Mammary epithelial cell (primary cell): ENCODE data around the gene MRPL20.
"Not testable (repeated sequence)": the region's sequence is repeated elsewhere in the genome, so short reads cannot be mapped to it uniquely, and the experiment has no call there.

Source experiments
- EZH2 ChIP-seq: IDR thresholded peaks from 2 replicates; pipeline ENCODE4 v1.6.1; 2012; ENCODE audit warnings: low read length, inconsistent platforms, borderline replicate concordance
- TF ChIP-seq, protein P1 (sequence below), 2 donors: IDR thresholded peaks in 1 of 2; conservative IDR thresholded peaks in 1 of 2; 2 replicates each; pipeline ENCODE4 v1.5.1; 2011 to 2012; ENCODE audit warnings: inconsistent platforms in 2 of 2, low read length in 2 of 2, mild to moderate bottlenecking in 2 of 2, control low read depth in 1 of 2, low read depth in 1 of 2; ENCODE audit not compliant: insufficient read depth in 1 of 2; ENCODE audit errors: extremely low read depth in 1 of 2

DNA sequence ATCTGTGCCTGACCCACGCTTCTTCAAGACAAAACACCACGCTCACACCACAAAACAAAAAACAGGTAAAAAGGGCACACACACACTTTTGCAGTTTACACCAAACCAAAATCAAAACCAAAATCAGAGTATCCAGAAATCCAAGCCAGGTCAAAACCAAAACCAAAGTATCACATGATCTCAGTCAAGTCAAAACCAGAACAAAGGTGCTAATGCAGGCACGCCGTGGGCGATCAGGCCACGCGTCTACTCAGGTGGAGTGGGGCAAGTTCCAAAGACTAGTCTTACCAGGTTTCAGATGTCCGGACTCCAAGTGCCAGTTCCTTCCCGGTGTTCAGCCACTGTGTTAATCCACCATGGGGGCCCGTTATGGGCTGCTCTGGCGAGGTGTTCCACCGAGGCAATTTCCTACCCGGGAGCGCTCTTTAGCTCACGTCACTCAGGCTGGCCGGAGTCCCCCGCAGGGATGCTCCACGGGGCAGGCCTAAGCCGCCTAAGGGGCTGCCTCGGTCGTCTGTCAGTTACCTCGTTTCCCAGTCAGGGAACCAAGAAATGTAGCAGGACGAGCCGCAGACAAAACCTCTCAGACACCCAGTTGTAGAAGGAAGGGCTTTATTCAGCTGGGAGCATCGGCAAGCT, 10.9 kb upstream of the MRPL20 start:
- TF ChIP-seq, protein P1, sequence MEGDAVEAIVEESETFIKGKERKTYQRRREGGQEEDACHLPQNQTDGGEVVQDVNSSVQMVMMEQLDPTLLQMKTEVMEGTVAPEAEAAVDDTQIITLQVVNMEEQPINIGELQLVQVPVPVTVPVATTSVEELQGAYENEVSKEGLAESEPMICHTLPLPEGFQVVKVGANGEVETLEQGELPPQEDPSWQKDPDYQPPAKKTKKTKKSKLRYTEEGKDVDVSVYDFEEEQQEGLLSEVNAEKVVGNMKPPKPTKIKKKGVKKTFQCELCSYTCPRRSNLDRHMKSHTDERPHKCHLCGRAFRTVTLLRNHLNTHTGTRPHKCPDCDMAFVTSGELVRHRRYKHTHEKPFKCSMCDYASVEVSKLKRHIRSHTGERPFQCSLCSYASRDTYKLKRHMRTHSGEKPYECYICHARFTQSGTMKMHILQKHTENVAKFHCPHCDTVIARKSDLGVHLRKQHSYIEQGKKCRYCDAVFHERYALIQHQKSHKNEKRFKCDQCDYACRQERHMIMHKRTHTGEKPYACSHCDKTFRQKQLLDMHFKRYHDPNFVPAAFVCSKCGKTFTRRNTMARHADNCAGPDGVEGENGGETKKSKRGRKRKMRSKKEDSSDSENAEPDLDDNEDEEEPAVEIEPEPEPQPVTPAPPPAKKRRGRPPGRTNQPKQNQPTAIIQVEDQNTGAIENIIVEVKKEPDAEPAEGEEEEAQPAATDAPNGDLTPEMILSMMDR (conservative IDR thresholded peaks at IDR 0.05 in 1 of 2, IDR thresholded peaks at IDR 0.05 in 1 of 2; ENCODE audit: extremely low read depth in 1 of 2, insufficient read depth in 1 of 2, low read depth in 1 of 2, low read length in 2 of 2), result not testable (repeated sequence)
- TF ChIP-seq EZH2, result not testable (repeated sequence)
